AG10803 (cell line): ENCODE measurements around the gene CTIF.

Experiments
- DNase-seq: peaks from one replicate; pipeline ENCODE4 v3.0.0; 2010; ENCODE audit warnings: low read depth
- H3K4me3 ChIP-seq: 2 replicates; pipeline ENCODE4 v1.5.1; 2011; ENCODE audit warnings: mild to moderate bottlenecking, low read length, control low read depth
- TF ChIP-seq, protein P1 (sequence below): conservative IDR thresholded peaks from 2 replicates; pipeline ENCODE4 v1.5.1; 2011; ENCODE audit warnings: mild to moderate bottlenecking, low read length, control low read depth, inconsistent platforms

CTIF gene

DNA sequence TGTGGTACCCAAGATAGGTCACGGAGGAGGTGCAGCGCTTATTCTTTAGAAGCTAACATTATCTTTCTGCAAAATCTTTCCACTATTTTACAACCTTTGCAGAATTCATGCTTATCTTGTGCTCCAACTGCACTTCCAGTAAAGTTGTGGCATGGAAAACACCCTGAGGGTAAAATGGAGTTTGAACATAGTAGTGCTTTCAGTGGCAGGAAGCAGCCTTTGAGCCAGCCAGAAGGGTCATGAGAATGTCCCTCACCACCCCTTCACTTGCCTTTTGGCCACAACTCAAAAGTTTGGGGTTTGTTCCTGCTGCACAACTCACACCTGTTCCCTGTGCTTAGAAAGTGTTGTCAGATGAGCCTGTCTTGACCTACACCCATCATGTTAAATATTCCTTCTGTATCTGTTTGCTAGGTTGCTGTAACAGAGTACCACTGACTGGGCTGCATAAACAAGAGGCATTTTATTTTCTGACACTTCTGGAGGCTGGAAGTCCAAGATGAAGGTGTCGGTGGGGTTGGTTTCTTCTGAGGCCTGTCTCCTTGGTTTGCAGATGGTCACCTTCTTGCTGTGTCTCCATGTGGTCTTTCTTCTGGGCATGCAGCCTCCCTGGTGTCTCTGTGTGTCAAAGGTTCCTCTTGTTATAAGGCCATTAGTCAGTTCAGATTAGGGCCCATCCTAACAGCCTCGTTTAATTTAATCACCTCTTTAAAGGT lies 217.8 kb downstream of the CTIF start:
- no peak for DNase-seq
- H3K4me3 ChIP-seq = no peak overlapping the region
- TF ChIP-seq, protein P1, sequence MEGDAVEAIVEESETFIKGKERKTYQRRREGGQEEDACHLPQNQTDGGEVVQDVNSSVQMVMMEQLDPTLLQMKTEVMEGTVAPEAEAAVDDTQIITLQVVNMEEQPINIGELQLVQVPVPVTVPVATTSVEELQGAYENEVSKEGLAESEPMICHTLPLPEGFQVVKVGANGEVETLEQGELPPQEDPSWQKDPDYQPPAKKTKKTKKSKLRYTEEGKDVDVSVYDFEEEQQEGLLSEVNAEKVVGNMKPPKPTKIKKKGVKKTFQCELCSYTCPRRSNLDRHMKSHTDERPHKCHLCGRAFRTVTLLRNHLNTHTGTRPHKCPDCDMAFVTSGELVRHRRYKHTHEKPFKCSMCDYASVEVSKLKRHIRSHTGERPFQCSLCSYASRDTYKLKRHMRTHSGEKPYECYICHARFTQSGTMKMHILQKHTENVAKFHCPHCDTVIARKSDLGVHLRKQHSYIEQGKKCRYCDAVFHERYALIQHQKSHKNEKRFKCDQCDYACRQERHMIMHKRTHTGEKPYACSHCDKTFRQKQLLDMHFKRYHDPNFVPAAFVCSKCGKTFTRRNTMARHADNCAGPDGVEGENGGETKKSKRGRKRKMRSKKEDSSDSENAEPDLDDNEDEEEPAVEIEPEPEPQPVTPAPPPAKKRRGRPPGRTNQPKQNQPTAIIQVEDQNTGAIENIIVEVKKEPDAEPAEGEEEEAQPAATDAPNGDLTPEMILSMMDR = no peak

DNA sequence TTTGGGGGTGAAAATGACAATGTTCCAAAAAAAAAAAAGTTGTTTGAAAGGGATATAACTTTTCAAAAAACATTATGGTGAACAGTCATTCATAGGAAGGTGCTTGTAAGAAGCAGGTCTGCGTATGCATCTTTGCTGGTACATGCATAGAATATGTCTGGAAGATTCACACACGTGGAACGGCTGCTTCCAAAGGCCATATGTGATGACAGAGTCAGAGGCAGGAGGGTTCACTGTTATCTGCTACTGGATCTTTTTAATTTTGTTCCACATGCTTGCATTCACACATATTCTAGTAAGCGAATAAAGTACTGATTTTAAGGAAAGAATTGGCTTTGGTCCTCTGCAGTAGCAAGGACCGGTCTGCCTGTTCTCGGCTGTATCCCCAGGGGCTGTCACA lies 218.5 kb downstream of the CTIF start:
- no peak for DNase-seq
- H3K4me3 ChIP-seq = no peak overlapping the region
- TF ChIP-seq, protein P1 = no peak

DNA sequence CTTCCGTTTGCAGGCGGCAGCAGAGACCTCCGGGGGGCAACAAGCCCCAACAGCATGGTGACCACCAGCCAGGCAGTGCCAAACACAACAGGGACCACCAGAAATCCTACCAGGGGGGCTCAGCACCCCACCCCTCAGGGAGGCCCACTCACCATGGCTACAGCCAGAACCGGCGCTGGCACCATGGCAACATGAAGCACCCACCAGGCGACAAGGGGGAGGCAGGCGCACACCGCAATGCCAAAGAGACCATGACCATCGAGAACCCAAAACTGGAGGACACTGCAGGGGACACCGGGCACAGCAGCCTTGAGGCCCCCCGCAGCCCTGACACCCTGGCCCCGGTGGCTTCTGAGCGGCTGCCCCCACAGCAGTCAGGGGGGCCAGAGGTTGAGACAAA lies 219.1 kb downstream of the CTIF start:
- TF ChIP-seq, protein P1 = no peak
- no peak overlapping the region for H3K4me3 ChIP-seq
- no peak for DNase-seq

DNA sequence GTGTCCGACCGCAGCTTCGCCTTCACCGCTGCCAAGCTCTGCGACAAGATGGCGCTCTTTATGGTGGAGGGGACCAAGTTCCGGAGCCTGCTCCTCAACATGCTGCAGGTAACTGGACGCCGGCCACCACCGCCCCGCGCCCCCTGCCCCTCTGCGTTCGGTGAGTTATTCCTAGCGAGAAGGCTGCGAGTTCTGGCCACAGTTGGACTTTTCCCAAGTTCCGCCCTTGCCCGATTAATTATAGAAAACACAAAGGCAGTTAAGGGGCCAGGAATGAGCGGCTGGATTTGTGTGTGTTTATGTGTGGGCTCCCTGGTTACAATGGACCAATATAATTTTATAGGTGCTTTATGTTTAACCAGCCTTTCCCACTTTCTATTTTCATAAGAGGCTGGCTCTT lies 222.8 kb downstream of the CTIF start:
- TF ChIP-seq, protein P1 = no peak
- no peak for DNase-seq
- H3K4me3 ChIP-seq = no peak overlapping the region

DNA sequence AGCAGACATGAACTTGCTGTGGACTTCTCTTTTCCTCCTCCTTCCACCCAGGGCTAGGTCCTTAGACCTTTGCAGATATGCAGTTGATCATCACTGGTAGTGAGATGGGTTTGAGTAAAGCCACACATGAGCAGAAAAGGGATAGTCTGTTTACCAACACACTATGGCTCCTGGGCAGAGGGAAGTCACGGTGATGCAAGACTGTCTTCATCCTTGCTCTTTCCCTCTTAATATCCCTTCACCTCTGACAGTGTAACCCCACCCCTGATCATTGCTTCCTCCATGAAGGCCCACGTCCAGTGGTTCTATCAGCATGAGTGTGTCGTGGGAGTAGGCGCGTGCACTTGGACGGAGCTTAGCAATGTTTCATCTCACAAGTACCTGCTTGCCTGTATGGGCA lies 223.2 kb downstream of the CTIF start:
- TF ChIP-seq, protein P1 = no peak
- H3K4me3 ChIP-seq = no peak overlapping the region
- no peak for DNase-seq

DNA sequence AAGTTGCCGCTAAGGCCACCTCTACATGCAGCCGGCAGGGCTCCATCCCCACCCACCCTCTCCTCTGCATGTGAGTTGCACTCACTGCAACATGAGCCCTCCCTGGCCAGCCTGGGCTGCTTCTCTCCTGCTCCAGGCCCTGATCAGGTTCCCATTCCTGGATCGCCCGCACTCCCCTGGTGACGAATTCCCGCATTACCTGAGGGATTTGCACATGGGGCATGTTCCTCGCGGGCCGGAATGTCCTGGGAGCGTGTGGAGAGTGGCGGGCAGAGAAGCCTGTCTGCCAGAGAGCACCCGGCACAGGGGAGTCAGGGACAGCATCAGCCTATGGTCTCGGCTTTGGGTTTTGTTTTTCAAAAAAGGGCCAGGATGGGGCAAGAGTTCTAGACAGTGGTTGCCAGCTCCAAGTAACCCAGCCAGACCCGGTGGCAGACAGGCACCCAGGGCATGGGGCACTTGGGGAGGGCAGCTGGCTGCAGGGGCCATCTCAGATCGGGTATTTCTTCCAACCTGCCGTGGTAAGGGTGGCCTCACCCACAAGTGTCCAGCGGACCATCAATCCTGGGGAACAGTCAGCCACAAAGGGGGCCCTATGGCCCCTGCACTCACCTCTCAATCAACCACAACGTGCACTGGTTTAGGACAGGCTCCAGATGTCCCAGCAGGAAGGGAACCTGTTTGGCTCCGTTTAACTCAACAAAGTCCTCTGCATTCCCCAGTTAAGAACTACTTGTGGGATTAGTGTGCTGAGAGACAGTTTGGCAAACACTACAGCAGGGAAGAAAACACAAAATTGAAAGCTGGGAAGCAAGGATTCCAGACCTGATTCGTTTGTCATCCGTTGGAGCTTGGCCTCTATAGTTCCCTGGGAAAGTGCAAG lies 224.2 kb downstream of the CTIF start:
- TF ChIP-seq, protein P1 = no peak
- DNase-seq = no peak
- no peak overlapping the region for H3K4me3 ChIP-seq

DNA sequence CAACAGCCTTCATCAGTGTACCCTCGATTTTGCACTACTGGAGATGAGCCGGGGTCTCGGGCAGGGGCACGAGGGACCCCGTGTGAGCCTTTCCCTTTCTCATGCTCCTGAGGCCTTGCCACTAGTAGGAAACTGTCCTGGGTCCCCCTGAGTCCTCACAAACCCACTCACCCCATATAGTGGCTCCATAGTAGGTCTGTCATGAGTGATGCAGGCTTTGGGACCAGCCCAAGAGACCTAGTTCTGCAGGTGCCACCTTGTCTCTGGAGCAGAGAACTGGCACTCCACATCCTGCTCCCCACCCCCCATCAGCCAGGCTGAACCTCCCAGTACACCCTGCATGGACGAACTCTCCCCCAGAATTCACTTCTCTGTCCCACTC lies 224.9 kb downstream of the CTIF start:
- DNase-seq = no peak
- H3K4me3 ChIP-seq = no peak overlapping the region
- TF ChIP-seq, protein P1 = no peak
